Natural killer cell (primary cell): ENCODE measurements around the gene EMILIN1. TPM values are rescaled to one million over a fixed set of nuclear protein-coding genes. Genes with fewer than 3 reads are reported as not detected.
"Not testable (repeated sequence)": the region's sequence is repeated elsewhere in the genome, so short reads cannot be mapped to it uniquely, and the experiment has no call there.

ENCODE experiments used
- ATAC-seq, 3 donors: fragments of 150-1000 bp in 2 of 3; fragments of 200-7000 bp in 1 of 3; cut with Tn5 transposase; 1 replicate in 1 of 3; 2 replicates in 2 of 3; pipeline ENCODE4 v1.10.0; 2021; ENCODE audit warnings: mild to moderate bottlenecking in 2 of 3, moderate library complexity in 2 of 3
- DNase-seq, 2 donors: peaks; one replicate each; pipeline versions ENCODE4 v3.0.0 to v3.0.0-alpha.2; 2013 to 2021; ENCODE audit warnings: mixed read lengths in 1 of 2
- H3K27ac ChIP-seq: one replicate; pipeline ENCODE4 v1.5.1; 2013; ENCODE audit warnings: mild to moderate bottlenecking, low read length
- H3K27me3 ChIP-seq: one replicate; pipeline ENCODE4 v1.6.1; 2013; ENCODE audit warnings: low read length; ENCODE audit not compliant: control insufficient read depth, insufficient read depth
- H3K36me3 ChIP-seq: one replicate; pipeline ENCODE4 v1.6.1; 2013; ENCODE audit warnings: low read length; ENCODE audit not compliant: control insufficient read depth, insufficient read depth
- H3K4me1 ChIP-seq: one replicate; pipeline ENCODE4 v1.6.1; 2013; ENCODE audit warnings: low read length; ENCODE audit not compliant: control insufficient read depth, insufficient read depth
- H3K4me3 ChIP-seq: one replicate; pipeline ENCODE4 v1.5.1; 2013; ENCODE audit warnings: low read length
- H3K9me3 ChIP-seq: one replicate; pipeline ENCODE4 v1.6.1; 2013; ENCODE audit warnings: low read length; ENCODE audit not compliant: control insufficient read depth, insufficient read depth
- H3K27ac Mint-ChIP-seq, 2 donors: one replicate each; pipeline ENCODE4 v1.8.0; 2022; ENCODE audit warnings: mild to moderate bottlenecking in 2 of 2, mixed read lengths in 2 of 2, moderate library complexity in 1 of 2
- H3K27me3 Mint-ChIP-seq, 2 donors: one replicate each; pipeline ENCODE4 v1.8.0; 2022; ENCODE audit warnings: low read depth in 2 of 2, mixed read lengths in 2 of 2
- H3K36me3 Mint-ChIP-seq: one replicate; pipeline ENCODE4 v1.8.0; 2022; ENCODE audit warnings: mixed read lengths
- H3K4me1 Mint-ChIP-seq, 2 donors: one replicate each; pipeline ENCODE4 v1.8.0; 2022; ENCODE audit warnings: mixed read lengths in 2 of 2
- H3K4me3 Mint-ChIP-seq: one replicate; pipeline ENCODE4 v1.8.0; 2022; ENCODE audit warnings: mild to moderate bottlenecking, moderate library complexity, mixed read lengths
- H3K9me3 Mint-ChIP-seq, 2 donors: one replicate each; pipeline ENCODE4 v1.8.0; 2022; ENCODE audit warnings: mixed read lengths in 2 of 2
- CTCF ChIP-seq: fragments of 200-600 bp; IDR thresholded peaks from one replicate; pipeline ENCODE4 v1.8.0; 2022; ENCODE audit warnings: antibody characterized with exemption
- WGBS: methylation state at CpG from one replicate; pipeline ENCODE4 v1.1.7; 2013; ENCODE audit warnings: missing lambda C conversion rate; ENCODE audit not compliant: insufficient coverage; 5-methylcytosine and 5-hydroxymethylcytosine counted together
- intact Hi-C: fragments of 100-400 bp; cut with micrococcal nuclease; formaldehyde crosslinking; loops from one replicate; pipeline ENCODE4 v1.14.2; 2022
- total RNA-seq, 4 donors: library from RNA; stranded (reverse); fragments of 120-200 nt in 1 of 4; gene quantifications; one replicate each; pipeline versions ENCODE4 v1.2.3 to v1.2.4, GENCODE V29; 2013 to 2022

Gene EMILIN1
- total RNA-seq, 3 donors from 2014 or later (not counting 1 experiment from before 2014, with no cell fraction given): 0.31 to 0.78 (median 0.41) TPM

DNA sequence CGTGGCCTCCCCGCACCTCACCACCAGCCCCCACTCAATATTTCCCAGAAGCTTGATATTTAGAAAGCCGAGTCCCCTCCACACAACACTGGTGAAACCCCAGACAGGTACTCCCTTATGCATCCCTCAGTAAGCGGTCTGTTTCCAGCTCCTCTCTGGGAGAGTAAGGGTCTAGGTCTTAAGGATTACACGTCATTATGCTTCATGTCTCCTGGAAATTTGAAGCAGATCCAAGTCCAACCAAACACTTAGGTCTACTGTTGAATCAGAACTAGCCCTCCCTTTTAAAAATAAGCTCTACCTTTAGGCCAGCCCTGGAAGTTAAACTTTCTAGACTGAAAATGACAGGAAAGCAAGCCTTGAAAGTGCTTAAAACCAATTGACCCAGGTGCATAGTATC, 5.5 kb upstream of the EMILIN1 start:
- TF ChIP-seq CTCF: no peak
- peaks cover 49 to 74% of the 10 kb centered on the region in 2 donors for H3K4me1 Mint-ChIP-seq
- no peaks in the 10 kb centered on the region for H3K27me3 ChIP-seq
- no peak overlapping the region for H3K4me3 ChIP-seq
- H3K36me3 Mint-ChIP-seq: no peaks in the 10 kb centered on the region
- no peak for ATAC-seq
- intact Hi-C loops: no loop called here
- DNase-seq: no peak
- H3K4me3 Mint-ChIP-seq: peak overlapping the region; percentile 78
- H3K27ac ChIP-seq: no peak overlapping the region
- no peaks in the 10 kb centered on the region for H3K9me3 ChIP-seq
- 100% methylated on average over 3 of the region's 5 CpGs for WGBS
- no peaks in the 10 kb centered on the region for H3K27me3 Mint-ChIP-seq
- peaks cover 49% of the 10 kb centered on the region for H3K4me1 ChIP-seq
- no peaks in the 10 kb centered on the region for H3K9me3 Mint-ChIP-seq
- peak overlapping the region; percentile 64 to 90 for H3K27ac Mint-ChIP-seq
- peaks cover 19% of the 10 kb centered on the region for H3K36me3 ChIP-seq

- no peak for ATAC-seq
- Histone ChIP-seq H3K27ac (no peak overlapping the region), H3K9me3 (no peaks in the 10 kb centered on the region), H3K36me3 (peaks cover 12% of the 10 kb centered on the region), H3K4me1 (peaks cover 49% of the 10 kb centered on the region), H3K27me3 (no peaks in the 10 kb centered on the region), H3K4me3 (no peak overlapping the region)
- Mint-ChIP-seq H3K27ac (peak overlapping the region; percentile 56 to 86), H3K9me3 (no peaks in the 10 kb centered on the region), H3K36me3 (no peaks in the 10 kb centered on the region), H3K27me3 (no peaks in the 10 kb centered on the region), H3K4me1 (peaks cover 48 to 68% of the 10 kb centered on the region in 2 donors), H3K4me3 (no peak overlapping the region)
- no peak for DNase-seq
- TF ChIP-seq CTCF: no peak
- intact Hi-C loops: no loop called here
- 80% methylated on average over 2 of the region's 2 CpGs for WGBS
Observed at GRCh38 chr2:27073782-27074181, 4.6 kb upstream of the EMILIN1 start.

GRCh38 chr2:27074738-27075565, 3.5 kb upstream of the EMILIN1 start:
- H3K4me1 Mint-ChIP-seq: peaks cover 37 to 57% of the 10 kb centered on the region in 2 donors
- intact Hi-C loops: no loop called here
- no peaks in the 10 kb centered on the region for H3K9me3 Mint-ChIP-seq
- DNase-seq (peak; percentile 48 to 83), ATAC-seq (peak in 1 of 3 donors; percentile 10)
- no peaks in the 10 kb centered on the region for H3K36me3 Mint-ChIP-seq
- no peak for TF ChIP-seq CTCF
- Histone ChIP-seq H3K27me3 (no peaks in the 10 kb centered on the region), H3K4me3 (no peak overlapping the region), H3K4me1 (peaks cover 43% of the 10 kb centered on the region), H3K9me3 (no peaks in the 10 kb centered on the region), H3K27ac (peak overlapping the region; percentile 47), H3K36me3 (peaks cover 2% of the 10 kb centered on the region)
- no peaks in the 10 kb centered on the region for H3K27me3 Mint-ChIP-seq
- H3K4me3 Mint-ChIP-seq: peak overlapping the region; percentile 60
- H3K27ac Mint-ChIP-seq: peak overlapping the region; percentile 79 to 86
- 23% methylated on average over 4 of the region's 4 CpGs for WGBS

DNA sequence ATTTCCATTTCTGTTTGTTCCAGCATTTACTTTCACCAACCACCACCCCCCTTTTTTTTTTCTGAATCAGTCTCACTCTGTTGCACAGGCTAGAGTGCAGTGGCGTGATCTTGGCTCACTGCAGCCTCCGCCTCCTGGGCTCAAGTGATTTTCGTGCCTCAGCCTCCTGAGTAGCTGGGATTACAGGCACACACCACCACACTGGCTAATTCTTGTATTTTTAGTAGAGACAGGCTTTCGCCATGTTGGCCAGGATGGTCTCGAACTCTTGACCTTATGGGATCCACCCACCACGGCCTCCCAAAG, 2.9 kb upstream of the EMILIN1 start:
- ATAC-seq: peak in 1 of 3 donors; percentile 4
- intact Hi-C loops, H3K9me3 Mint-ChIP-seq, H3K36me3 Mint-ChIP-seq, H3K36me3 ChIP-seq, H3K27me3 ChIP-seq, H3K27me3 Mint-ChIP-seq, DNase-seq, H3K9me3 ChIP-seq, H3K4me3 ChIP-seq: not testable (repeated sequence)
- peak overlapping the region; percentile 79 to 86 for H3K27ac Mint-ChIP-seq
- H3K4me1 Mint-ChIP-seq: peaks cover 33 to 57% of the 10 kb centered on the region in 2 donors
- H3K4me1 ChIP-seq: peaks cover 39% of the 10 kb centered on the region
- peak overlapping the region; percentile 47 for H3K27ac ChIP-seq
- H3K4me3 Mint-ChIP-seq: peak overlapping the region; percentile 60
- WGBS: 49% methylated on average over 6 of the region's 6 CpGs
